ENCODE results near the gene GNB1.

DNA sequence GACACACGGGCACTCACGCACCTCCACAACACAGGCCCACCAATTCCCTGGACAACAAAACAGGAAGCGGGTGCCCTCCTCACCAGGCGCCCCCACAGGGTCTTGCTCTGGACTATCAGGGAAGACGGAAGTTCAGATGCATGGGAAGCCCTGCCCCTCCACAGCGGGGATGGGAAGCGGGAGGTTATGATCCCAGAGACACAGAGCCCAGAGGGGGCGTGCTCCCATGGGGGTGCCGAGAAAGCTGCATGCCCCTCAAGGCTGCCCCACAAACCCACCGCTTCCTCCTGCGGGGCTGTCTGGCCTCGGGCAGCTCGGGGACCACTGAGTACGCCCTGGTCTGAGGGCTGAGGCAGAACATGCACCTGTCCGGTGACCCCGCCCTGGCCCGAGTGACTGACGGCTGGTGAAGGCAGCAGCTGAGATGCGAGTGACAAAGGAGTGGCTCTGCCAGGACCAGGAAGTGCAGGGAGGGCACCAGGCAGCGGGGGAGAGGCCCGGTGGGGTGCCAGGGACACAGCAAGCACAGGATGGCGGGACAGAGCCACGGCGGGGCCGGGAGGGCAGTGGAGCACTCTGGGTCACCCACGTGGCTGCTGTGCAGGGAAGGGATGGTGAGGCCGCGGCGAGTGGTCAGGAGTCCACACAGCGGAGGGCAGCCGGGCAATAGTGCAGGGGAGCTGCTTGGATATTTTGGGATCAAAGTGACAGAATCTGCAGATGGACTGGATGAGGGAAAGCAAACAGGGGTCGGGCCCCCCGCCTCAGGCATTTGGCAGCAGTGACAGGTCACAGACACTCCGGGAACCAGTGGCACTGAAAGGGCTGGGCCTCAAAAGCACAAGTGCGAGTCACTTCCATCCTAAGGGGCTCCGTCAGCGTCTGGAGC lies 131.2 kb downstream of the GNB1 start:
- TF ChIP-seq, protein P1, sequence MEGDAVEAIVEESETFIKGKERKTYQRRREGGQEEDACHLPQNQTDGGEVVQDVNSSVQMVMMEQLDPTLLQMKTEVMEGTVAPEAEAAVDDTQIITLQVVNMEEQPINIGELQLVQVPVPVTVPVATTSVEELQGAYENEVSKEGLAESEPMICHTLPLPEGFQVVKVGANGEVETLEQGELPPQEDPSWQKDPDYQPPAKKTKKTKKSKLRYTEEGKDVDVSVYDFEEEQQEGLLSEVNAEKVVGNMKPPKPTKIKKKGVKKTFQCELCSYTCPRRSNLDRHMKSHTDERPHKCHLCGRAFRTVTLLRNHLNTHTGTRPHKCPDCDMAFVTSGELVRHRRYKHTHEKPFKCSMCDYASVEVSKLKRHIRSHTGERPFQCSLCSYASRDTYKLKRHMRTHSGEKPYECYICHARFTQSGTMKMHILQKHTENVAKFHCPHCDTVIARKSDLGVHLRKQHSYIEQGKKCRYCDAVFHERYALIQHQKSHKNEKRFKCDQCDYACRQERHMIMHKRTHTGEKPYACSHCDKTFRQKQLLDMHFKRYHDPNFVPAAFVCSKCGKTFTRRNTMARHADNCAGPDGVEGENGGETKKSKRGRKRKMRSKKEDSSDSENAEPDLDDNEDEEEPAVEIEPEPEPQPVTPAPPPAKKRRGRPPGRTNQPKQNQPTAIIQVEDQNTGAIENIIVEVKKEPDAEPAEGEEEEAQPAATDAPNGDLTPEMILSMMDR (conservative IDR thresholded peaks at IDR 0.05; ENCODE audit: low read depth, low read length), result no peak
- TF ChIP-seq RAD21 (IDR thresholded peaks at IDR 0.05; ENCODE audit: low read length) (no peak), POLR2A (IDR thresholded peaks at IDR 0.05; ENCODE audit: low read depth, low read length) (no peak), CEBPB (IDR thresholded peaks at IDR 0.05; ENCODE audit: low read depth, low read length) (no peak), RFX5 (IDR thresholded peaks at IDR 0.05; ENCODE audit: low read depth, low read length) (no peak), SMC3 (IDR thresholded peaks at IDR 0.05; ENCODE audit: low read depth, low read length) (no peak), MAZ (IDR thresholded peaks at IDR 0.05; ENCODE audit: borderline replicate concordance, low read depth, low read length) (no peak), BHLHE40 (IDR thresholded peaks at IDR 0.05; ENCODE audit: low read depth, low read length) (no peak), FOS (IDR thresholded peaks at IDR 0.05; ENCODE audit: low read depth, low read length) (no peak), MAFK (IDR thresholded peaks at IDR 0.05; ENCODE audit: low read depth, low read length) (no peak)
- TF ChIP-seq, protein P2, sequence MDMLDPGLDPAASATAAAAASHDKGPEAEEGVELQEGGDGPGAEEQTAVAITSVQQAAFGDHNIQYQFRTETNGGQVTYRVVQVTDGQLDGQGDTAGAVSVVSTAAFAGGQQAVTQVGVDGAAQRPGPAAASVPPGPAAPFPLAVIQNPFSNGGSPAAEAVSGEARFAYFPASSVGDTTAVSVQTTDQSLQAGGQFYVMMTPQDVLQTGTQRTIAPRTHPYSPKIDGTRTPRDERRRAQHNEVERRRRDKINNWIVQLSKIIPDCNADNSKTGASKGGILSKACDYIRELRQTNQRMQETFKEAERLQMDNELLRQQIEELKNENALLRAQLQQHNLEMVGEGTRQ (IDR thresholded peaks at IDR 0.05; ENCODE audit: low read depth, low read length), result no peak

Measured in IMR-90 (cell line).